ENCODE measurements around the gene ACADVL.
A peak's percentile ranks its signal among the peaks of the same experiment; 100 is the strongest.

The ACADVL gene

DNA sequence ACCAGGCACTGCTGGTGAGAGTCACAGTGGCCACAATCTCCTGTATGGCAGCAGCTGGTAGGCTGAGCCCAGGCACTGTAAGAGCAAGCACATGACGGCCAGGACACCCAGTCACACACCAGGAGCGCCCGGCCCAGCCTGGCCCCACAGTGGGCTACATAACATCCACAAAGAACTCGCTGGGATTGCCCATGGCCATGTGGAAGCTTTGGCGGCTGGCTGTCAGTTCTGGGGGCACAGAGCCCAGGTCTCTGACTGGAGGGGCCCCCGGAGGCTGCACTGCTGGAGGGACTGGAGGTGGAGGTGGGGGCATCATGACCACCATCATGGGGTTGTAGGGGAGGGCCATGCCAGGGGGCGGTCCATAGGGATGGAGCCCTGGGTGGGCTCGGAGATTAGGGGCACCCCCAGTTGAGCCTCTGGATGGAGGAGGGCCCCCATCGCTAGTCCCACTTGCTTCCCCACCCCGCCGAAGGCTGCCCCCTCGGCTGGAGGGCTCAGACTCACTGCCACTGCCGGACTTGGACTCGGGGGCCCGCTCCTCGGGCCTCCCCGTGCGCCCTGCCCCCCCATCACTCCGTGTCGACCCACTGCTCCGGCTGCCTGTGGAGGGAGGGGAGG is 6.1 kb downstream of the ACADVL start:
- H3K4me3 ChIP-seq (ENCODE audit: low read depth, low read length): no peak overlapping the region
- in situ Hi-C loops (cut with HindIII; ENCODE audit: low sequenced_read_pairs): no loop called here
- TF ChIP-seq, protein P1, sequence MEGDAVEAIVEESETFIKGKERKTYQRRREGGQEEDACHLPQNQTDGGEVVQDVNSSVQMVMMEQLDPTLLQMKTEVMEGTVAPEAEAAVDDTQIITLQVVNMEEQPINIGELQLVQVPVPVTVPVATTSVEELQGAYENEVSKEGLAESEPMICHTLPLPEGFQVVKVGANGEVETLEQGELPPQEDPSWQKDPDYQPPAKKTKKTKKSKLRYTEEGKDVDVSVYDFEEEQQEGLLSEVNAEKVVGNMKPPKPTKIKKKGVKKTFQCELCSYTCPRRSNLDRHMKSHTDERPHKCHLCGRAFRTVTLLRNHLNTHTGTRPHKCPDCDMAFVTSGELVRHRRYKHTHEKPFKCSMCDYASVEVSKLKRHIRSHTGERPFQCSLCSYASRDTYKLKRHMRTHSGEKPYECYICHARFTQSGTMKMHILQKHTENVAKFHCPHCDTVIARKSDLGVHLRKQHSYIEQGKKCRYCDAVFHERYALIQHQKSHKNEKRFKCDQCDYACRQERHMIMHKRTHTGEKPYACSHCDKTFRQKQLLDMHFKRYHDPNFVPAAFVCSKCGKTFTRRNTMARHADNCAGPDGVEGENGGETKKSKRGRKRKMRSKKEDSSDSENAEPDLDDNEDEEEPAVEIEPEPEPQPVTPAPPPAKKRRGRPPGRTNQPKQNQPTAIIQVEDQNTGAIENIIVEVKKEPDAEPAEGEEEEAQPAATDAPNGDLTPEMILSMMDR (IDR thresholded peaks at IDR 0.05; ENCODE audit: low read depth, low read length, missing control alignments): no peak
- DNase-seq (ENCODE audit: low read depth): no peak

DNA sequence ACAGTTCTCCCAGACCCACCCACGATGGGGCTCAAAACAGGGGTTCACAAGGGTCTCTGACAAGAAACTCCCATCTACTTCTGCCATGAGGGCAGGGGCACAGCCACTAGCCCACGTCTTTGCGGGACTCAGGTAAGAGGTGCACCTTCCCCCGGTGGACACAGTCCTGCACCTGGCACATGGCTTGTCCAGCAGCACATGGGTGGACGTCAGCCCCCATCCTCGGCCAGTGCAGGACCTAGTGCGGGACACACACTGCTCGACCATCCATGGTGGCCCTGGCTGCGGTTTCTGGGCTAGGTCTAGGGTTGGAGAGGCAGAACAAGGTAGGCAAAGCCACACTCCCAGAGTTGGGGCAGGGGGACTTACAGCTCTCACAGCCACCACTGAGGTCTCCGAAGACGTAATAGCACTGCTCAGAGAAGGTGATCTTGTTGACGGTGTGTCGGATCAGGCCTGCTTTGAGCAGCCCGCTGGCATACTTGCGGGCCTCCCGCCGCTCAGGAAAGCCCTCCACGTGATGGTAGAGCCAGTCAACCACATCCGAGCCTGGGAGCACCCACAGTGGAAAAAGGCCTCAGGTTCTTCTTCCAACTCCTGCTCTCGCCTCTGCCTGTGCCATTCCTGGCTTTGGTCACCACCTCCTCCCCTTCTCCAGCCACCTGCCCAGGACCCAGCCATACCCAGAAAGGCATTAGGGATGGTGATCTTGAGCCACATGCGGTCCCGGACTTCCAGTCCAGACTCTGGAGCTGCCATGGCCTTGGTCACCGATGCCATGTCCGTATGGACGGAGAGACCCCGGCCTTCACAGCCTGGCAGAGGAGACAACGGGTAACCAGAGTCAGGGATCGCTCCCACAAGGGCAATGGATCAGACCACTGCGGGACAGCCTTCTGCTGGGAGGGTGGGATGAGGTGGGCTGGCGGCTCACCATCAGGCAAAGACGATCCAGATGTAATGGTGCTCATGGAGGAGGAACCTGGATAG is 7.3 kb downstream of the ACADVL start:
- no peak for DNase-seq (ENCODE audit: low read depth)
- TF ChIP-seq, protein P1 (IDR thresholded peaks at IDR 0.05; ENCODE audit: low read depth, low read length, missing control alignments): no peak
- in situ Hi-C loops (cut with HindIII; ENCODE audit: low sequenced_read_pairs): no loop called here
- H3K4me3 ChIP-seq (ENCODE audit: low read depth, low read length): no peak overlapping the region

DNA sequence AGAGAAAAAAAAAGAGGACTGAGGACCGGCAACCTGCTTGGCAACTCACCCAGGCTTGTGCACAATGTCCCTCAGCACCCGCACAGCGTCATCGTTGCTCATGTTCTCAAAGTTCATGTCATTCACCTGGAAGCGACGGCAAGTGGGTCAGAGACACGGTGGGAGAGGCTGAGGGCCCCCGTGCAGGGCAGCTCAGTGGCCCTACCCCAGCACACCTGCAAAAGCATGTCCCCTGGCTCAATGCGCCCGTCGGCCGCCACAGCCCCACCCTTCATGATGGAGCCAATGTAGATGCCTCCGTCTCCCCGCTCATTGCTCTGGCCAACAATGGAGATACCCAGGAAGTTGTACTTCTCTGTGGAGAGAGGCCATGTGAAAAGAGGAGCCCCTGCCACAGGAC is 9.2 kb downstream of the ACADVL start:
- TF ChIP-seq, protein P1 (IDR thresholded peaks at IDR 0.05; ENCODE audit: low read depth, low read length, missing control alignments): no peak
- DNase-seq (ENCODE audit: low read depth): no peak
- in situ Hi-C loops (cut with HindIII; ENCODE audit: low sequenced_read_pairs): no loop called here
- H3K4me3 ChIP-seq (ENCODE audit: low read depth, low read length): no peak overlapping the region

DNA sequence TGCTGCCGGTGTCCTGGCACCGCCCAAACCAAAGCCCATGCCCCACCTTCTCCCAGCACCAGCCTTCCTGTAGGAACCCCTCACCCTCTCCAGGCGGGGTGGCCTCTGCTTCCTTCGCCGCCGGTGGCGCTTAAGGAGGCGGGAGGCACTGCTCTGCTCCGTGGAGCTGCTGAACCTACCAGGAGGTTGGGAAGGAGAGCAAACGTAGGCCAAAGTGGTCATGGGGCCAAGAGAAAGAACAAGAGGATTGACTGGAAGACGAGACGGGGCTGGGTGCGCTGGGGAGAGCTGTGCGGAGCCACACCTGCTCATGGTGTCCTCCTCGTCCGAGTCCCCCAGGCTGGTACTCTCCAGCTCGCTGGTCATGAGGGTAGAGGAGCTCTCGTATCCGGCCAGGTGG is 9.8 kb downstream of the ACADVL start:
- DNase-seq (ENCODE audit: low read depth): no peak
- H3K4me3 ChIP-seq (ENCODE audit: low read depth, low read length): no peak overlapping the region
- TF ChIP-seq, protein P1 (IDR thresholded peaks at IDR 0.05; ENCODE audit: low read depth, low read length, missing control alignments): no peak
- in situ Hi-C loops (cut with HindIII; ENCODE audit: low sequenced_read_pairs): no loop called here

DNA sequence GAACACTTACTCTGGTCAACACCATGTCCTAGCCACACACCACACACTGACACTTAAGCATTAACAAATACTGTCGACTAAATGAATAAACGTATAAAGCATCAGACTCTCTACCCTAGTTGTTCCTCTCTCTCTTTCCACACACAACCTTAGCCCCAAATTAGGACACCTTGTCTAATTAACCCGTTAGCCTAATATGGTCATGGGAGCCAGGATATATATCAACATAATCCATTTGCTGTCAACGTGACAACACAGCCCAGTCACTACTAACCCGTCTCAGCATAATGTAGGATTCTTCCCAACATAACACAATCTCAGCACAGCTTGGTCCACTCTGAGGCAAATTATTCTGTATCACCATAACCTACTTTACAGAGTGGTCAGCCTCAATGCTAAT is 12.4 kb downstream of the ACADVL start:
- TF ChIP-seq, protein P1 (IDR thresholded peaks at IDR 0.05; ENCODE audit: low read depth, low read length, missing control alignments): no peak
- in situ Hi-C loops (cut with HindIII; ENCODE audit: low sequenced_read_pairs): no loop called here
- no peak for DNase-seq (ENCODE audit: low read depth)
- H3K4me3 ChIP-seq (ENCODE audit: low read depth, low read length): peak overlapping the region; percentile 87

DNA sequence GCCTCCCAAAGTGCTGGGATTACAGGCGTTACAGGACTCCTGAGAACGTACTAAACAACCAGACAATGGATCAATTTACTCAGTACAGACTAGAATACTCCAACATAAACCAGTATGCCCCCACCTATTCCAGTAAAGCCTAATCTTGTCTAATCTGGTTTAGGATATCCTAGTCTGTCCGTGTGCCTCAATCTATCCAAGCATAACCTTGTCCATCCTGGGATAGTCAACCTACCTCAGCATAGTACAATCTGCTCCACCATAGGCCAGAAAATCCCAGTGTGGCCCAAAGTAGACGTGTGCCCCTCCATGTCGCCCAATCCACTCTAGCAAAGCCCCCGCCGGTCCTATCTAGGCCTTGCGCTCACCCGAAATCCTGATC is 14.0 kb downstream of the ACADVL start:
- DNase-seq (ENCODE audit: low read depth): no peak
- in situ Hi-C loops (cut with HindIII; ENCODE audit: low sequenced_read_pairs): no loop called here
- TF ChIP-seq, protein P1 (IDR thresholded peaks at IDR 0.05; ENCODE audit: low read depth, low read length, missing control alignments): no peak
- H3K4me3 ChIP-seq (ENCODE audit: low read depth, low read length): peak overlapping the region; percentile 87
